GM12873 (cell line): ENCODE results near the gene TBC1D2B.

Experiments
- CTCF ChIP-seq: IDR thresholded peaks from 2 replicates; pipeline ENCODE4 v1.5.1; 2012; ENCODE audit warnings: low read depth, mild to moderate bottlenecking, moderate library complexity, low read length, control low read depth; ENCODE audit not compliant: insufficient read depth; ENCODE audit errors: missing control alignments

TBC1D2B gene

DNA sequence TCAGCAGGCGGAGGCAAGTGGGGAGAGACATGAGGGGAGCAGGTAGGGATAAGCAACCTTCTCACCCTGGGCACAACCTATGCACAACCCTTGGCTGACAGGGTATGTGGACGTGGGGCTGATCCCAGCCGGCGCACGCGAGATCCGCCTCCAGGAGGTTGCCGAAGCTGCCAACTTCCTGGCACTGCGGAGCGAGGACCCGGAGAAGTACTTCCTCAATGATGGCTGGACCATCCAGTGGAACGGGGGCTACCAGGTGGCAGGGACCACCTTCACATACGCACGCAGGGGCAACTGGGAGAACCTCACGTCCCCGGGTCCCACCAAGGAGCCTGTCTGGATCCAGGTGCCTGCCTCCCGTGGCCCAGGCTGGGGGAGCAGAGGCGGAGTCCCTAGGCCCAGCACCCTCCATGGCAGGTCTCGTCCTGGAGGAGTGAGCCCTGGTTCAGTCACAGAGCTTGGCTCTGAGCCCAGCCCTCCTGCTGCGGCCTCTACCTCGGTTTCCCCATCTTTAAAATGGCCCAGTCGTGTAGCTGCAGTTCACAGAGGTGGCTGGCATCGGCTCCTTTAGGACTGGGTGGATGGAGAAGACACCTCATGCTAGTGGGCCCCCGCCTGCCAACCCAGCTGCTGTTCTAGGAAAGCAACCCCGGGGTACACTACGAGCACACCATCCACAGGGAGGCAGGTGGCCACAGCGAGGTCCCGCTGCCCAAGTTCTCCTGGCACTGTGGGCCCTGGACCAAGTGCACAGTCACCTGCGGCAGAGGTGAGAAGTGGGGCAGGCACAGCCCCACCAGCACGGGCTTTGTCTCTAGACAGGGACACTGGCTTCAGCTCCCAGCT, 96.0 kb downstream of the TBC1D2B start:
- TF ChIP-seq CTCF = no peak

DNA sequence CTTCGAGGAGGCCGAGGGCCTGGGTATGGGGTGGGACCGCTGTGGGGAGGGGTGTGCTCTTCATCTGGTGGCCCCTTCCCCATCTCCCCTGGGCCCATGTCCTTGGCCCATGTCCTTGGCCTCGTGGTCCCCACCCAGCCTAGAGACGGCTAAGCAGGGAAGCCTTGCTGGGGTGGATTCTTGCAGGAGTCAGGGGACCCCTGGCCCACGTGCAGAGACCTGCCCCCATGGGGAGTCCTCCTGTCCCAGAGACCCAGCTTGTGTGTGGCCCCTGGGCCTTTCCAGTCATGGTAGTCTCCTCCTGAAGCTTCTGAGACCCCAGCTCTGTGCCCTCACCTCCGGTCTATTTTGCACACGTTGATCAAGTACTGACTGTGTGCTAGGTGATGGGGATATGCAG, 97.4 kb downstream of the TBC1D2B start:
- TF ChIP-seq CTCF = no peak

DNA sequence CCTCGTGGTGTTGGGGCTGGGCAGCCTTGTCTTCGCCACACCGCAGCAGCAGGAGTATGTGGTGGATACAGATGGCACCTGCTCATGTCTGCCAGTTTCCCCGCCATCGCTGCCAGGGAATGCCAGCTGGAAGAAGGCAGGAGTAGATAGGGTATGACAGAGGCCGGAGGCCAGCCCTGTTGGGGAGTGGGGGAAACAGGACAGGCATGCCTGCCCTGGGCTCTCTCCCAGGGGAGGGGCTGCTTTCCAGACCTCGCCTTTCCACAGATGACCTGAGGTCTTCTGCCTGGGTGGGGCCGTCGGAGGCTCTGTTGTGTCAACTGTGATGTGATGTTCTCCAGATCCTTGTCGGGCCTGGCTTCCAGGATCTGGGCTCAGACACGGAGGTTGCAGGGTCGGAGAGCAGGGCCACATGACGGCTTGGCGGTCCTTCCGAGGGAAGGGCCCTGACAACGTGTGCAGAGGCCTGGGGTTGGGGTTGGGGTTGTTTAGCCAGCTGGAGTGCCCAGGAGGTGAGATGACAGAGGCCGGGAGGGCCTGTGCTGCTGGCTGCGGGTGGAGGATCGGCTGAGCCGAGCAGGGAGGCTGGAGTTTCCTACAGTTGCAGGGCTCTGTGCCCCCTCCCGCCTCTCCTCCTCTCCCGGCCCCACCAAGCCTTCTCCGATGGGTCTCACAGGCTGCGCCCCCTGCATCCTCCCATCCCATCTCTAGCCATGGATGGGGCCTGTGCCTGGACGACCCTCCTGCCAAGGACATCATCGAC, 102.0 kb downstream of the TBC1D2B start:
- no peak for TF ChIP-seq CTCF

- no peak for TF ChIP-seq CTCF
Measured at GRCh38 chr15:77974416-77975331, 102.8 kb downstream of the TBC1D2B start.

DNA sequence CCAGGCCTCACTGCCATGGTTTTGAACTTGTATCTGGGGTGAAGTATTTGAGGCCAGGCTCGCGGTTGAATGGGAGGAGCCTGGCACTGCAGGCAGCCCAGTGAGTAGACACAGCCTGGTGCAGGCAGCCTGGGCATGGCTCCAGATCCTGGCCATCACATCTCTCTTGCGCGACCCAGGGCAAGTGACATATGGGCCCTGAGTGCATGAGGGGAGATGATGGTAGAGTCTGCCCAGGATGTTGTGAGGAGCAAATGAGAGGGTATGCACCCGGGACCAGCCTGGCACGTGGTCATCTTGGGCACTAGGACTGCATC, 103.5 kb downstream of the TBC1D2B start:
- TF ChIP-seq CTCF = no peak

DNA sequence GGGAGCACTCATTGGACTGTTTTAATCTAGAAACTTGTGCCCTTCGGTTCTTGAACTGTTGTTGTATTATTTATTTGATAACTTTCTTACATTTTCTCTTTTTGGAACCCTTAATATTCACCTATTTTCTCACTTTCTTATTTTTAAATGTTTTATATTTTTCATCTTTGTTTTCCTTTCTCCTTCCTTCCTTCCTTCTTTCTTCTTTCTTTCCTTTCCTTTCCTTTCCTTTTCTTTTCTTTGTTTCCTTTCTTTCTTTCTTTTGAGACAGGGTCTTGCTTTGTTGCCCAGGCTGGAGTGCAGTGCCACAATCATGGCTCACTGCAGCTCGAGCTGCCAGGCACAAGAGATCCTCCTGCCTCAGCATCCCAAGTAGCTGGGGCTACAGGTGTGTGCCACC, 108.5 kb downstream of the TBC1D2B start:
- TF ChIP-seq CTCF = no peak

DNA sequence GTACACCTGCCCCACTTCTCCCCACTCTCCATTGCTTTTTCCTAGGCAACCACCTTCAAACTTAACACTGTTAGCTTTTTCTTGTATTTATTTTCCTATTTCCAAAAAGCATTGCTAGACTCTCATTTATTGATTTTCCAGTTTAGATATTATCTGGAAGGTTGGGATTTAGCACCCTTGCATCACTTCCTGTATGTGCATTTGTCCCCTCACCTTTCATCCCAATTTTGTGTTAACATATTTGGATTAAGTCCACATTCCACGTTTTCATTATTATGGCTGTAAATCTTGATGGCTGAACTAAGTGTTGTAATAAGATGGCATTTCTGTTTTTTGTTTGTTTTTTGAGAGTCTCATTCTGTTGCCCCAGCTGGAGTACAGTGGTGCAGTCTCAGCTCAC, 109.7 kb downstream of the TBC1D2B start:
- TF ChIP-seq CTCF = no peak
